A204.1 (cell line): ENCODE measurements around the gene CEMIP.

Experiments
- FAIRE-seq: peaks from 2 replicates; lab custom pipeline; 2012; peaks lifted over from hg19 to GRCh38; lab: Jason Lieb, UNC

CEMIP gene

DNA sequence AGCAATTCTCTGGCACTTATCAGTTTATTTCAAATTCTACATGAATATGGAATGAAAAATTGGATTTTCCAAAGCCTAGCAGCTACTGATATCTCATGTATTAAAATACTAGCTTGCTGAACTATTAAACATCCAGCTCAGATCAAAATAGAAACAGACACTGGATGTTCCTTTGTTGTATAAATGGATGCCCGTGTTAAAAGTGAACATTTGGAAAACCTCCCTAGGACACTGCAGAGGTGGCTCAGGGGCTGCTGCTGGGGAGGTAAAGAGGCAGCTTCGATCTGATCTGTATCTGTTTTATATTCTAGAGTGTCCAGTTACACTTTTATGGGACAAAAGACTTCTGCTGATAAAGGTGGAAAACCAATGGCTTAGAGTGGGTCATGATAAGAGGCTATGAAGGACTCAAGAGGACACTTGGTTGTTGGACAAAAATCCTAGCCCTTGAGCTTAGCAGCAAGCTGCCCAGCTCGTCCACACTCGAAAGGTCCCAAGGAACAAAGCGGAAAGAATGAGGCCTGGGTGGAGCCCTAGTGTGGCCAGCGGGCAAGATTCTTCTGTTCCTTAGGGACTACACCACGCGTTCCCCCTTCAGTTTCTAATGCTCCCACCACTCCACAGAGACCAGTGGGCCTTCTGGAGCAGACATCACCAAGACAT lies 200.5 kb downstream of the CEMIP start:
- no peak for FAIRE-seq

DNA sequence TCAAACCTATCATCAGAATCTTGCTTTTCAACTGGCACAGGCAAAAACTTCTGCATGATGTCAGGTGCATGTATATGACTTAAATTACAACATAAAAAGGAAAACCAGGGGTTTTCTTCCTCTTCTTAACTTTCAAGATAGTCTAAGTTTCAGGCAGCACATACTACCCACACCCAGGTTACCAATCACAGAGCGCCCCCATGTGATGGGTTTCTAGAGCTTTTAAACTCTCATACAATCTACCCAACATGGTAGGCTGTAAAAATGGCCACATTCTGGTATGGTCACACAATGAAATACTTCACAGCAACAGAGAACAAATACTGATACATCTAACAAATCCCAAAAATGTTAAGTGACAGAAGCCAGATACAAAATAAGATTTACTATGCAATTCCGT lies 203.0 kb downstream of the CEMIP start:
- FAIRE-seq, result no peak

DNA sequence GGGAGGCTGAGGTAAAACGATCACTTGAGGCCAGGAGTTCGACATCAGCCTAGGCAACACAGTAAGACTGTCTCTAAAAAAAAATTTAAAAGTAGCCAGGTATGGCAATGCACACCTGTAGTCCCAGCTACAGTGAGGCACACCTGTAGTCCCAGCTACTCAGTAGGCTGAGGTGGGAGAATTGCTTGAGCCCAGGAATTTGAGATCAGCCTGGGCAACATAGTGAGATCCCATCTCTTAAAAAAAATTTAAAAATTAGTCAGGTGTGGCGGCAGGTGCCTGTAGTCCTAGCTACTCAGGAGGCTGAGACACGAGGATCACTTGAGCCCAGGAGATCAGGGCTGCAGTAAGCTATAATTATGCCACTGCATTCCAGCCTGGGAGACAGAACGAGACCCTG lies 203.7 kb downstream of the CEMIP start:
- FAIRE-seq, result no peak

DNA sequence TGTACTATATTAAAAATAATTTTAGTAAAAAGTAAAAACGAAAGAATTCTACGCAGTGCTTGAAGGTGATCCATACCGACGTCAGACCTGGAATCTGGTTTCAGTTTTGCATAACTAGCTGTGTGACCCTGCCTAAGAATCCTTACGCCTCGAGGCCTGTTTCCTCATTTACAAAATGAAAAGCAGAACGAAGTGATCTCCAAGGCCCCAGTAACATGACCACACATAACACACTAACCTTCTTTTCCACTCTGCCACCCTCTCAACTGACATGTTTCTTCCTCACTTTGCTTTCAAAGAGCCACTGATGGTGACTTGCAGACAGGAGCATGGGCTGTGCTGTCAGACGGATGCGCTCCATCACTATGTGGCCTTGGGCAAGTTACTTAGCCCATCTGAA lies 205.7 kb downstream of the CEMIP start:
- FAIRE-seq, result no peak

DNA sequence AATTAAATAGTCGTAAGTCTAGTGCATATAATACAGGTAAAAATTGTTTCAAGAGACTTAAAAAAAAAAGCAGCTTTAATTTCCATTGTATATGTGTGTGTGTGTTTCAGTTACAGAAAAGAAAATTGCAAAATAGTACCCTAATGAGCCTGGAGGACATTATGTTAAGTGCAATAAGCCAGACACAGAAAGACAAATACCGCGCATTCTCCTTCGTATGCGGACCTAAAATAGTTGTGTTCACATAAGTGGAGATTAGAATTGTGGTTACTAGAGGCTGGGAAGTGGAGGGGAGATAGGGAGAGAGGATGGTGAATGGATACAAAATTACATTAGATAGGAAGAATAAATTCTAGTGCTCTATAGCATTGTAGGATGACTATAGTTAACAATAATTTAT lies 206.8 kb downstream of the CEMIP start:
- no peak for FAIRE-seq

DNA sequence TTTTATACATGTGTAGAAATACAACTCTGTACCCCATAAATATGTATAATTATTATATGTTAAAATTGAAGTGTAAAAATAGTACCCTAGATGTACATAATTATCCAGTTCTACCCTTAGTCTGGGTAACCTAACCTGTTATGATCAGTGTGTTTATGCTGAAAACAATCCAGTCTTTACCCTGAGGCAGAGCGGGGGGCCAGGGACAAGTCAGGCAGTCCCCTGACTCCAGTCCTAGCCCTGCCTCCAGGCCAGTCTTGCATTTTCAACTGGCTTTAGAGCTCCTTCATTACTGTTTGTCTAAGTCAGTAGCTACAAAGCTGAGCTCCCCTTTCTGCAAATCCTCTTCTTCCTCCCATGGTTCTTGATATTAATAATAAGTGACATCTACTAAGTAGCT lies 207.3 kb downstream of the CEMIP start:
- FAIRE-seq, result no peak

DNA sequence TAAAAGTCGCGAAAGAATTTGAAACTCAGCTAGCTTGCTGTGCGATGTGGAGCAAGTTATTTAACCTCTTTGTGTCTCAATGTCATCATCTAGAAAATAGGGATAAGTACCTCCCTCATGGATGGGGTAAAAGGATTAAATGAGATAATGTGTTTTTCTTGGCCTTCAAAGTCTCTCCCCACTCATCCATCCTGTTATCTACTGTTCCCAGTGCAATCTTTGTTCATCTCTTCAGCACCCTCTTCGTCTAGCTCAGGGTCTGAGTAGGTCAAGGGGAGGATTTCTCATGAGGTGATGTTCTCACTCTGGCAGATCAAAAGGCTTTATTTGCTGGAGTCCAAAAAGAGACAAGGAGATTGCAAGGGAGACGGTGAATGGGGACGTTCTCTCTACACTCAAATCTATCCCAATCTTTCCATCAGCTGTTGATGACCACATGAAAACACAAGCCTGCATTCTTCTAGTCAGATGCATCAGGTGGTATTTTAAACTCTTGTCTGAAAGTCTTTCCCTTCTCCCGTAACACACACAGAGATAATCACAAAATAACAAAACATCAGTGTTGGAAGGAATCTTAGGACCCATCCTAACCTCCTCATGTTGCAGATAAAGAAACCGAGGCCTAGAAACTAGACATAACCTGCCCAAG lies 209.1 kb downstream of the CEMIP start:
- no peak for FAIRE-seq

DNA sequence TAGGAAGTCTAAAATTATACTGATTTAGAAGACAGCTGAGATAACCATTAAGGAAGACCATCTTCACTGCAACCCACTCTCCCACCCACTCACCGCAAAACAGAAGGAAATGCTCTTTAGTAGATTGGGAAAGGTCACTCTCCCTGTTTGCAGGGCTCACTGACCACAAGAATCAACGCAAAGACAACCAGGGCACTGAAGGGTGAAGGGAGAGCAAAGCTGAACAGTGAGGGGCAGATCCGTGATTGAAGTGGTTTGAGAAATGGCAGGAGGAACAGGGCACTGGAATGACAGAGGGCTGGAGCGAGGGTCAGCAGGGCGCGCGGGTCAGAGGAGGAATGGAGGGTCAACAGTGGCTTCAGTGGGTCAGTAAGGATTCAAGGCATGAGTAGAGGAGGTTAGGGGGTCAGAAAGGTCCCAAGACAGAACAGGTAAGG lies 209.9 kb downstream of the CEMIP start:
- no peak for FAIRE-seq

DNA sequence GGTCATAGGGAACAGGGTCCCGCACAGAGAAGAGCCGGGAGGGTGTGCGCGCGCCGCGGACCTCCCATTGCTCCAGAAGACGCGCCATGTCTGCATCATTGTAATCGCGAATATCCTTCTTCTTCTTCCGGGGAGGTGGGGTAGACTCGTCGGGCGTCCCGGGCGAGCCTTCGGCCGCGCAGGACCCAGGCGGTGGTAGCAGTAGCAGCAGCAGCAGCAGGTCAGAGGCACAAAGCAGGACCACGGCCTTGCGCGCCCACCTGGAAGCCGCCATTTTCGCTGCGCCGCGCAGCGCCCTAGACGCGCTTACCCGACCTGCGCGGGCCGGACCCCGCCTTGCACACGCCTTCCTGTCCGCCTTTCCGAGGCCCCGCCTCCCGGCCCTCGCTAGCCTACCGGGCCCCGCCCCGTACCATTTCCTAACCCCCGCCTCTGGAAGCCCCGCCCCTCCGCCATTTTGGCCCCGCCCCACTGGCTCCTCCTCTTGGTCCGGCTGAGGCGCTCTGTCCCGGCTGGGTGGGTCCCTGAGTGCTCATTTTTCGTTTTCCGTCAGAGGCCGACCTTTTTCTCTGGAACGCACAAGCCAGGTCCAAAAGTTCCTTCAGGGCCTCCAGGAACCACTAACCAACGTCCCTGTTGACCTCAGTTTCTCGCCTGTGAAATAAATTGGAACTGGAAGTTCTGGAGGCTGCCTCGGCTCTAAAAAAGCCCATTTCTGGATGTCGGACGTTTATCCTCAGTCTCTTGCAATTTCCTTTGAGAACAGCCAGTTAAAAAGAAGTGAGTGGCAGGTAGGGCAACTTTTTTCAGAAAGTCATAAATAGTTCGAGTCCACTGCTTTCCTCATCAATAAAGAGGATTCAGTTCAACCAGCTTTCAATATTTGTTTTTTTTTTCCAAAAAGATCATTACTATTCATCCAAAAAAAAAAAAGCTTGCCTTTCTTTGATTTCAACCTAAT lies 210.6 kb downstream of the CEMIP start, which contains the start of gene MESD:
MESD (minus strand) TSS at position 302 of the 961 bp plus-strand sequence; CDS start at position 274, 28 bp downstream.
- FAIRE-seq, result peak; percentile 82

DNA sequence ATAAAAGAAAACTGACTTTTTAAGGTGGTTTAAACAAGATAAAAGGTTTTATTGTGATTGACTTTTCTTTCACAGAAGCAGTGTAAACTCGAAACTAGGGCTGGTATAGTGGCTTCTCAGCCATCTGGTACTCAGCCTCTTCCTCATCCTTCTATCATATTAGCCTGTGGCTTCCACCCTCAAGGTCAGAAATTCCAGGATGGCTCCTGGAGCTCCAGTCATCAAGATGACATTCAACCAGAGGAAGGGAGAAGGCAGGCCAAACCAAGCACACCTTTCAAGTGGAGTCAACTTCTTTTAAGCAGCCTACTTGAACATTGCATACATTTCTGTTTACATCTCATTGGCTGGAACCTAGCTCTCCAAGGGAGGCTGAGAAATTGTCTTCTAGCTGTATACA lies 211.8 kb downstream of the CEMIP start:
- no peak for FAIRE-seq

DNA sequence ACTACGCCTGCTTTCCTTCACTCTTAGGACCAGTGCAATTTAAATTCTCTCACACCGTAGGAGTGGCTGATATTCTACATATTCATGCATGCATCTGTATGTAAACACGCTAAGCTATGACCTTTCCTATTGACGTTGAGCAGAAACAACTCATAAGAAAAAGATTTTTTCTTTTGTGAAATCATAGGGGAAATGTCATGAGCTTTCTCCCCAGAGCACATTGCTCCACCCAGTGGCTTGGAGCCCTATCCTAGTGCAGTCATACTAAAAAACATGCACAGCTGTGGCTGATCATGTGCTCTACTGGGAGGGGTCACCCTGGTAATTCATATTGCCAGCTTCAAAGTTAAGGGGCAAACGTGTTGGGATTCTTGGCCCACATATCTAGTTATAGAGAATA lies 212.3 kb downstream of the CEMIP start:
- FAIRE-seq, result no peak

DNA sequence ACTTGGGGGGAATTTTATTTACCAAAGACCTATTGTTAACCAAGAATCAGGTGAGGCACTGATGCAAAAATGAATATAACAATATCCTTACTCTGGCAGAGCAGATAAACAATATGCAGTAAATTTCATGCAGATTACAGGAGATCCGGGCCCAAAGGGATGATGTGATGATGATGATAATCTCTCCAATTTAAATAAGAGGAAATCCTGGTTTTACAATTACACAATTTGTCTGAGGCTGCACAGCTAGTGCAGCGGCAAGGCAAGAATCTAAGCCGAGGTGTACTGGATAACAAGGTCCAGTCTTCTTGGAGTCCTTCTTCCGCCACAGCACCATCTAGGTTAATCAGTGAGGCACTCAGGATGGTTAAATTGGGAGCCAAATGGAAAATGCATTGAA lies 212.8 kb downstream of the CEMIP start:
- FAIRE-seq, result no peak

DNA sequence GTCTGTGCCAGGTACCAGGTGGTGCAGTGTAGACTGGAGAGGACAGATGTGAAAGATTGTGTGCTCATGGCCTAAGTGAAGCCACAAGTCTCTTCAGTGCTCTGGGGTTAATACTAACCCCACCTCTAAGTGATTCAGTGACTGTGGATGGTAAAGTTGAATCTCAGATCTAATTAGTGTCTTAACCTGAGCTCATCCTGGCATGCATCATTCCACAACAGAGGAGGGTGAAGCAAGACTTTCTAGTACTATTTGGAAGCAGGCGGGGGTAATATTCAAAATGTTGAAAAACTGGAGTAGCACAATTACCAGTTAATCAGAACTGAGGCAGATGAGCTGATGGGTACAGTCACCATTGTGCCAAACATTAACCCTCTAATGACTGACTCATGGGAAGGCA lies 213.3 kb downstream of the CEMIP start:
- no peak for FAIRE-seq

DNA sequence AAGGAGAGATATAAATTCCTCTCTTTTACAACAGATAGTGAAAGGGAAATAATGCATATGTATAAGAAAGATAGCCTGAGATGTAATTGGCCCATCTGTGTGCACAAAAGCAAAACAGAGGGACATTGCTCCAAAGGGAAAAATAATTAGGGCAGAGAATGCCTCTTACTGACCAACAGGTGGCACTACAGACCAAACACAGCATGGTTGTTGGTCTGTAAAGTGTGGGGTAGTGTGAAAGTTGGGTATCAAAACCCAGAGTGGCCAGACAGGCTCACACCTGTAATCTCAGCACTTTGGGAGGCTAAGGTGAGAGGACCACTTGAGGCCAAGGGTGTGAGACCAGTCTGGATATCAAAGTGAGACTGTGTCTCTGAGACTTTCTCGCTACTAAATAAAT lies 217.1 kb downstream of the CEMIP start:
- FAIRE-seq, result no peak

DNA sequence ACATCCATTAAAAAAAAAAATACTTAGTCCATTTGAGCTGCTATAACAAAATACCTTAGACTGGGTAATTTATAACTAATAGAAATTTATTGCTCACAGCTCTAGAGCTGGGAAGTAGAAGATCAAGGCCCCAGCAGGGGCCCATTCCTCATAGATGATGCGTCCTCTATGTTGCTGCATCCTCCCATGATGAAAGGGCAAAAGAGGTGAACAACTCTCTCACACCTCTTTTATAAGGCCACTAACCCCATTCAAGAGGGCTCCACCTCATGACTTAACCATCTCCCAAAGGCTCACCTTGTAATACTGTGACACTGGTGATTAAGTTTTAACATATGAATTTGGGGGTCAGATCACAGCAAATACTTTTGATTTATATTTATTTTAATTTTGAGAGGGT lies 218.5 kb downstream of the CEMIP start:
- no peak for FAIRE-seq

DNA sequence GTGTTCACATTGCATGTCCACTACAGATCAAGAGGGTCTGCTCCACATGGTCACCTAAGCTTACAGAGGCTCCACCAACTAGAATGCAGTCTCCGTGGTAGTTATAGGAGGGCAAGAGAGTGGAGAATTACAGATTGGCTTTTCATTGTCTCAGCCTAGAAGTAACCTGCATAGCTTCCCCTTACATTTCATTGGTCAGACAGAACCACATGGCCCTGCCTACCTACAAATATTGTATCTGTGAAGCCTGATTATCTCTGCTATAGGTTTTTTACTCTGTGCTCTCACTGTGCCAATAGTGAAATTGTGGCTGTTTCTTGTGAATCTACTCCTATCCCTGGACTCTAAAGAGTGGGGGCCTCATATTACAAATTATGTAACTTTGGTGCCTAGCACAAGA lies 219.1 kb downstream of the CEMIP start:
- no peak for FAIRE-seq

DNA sequence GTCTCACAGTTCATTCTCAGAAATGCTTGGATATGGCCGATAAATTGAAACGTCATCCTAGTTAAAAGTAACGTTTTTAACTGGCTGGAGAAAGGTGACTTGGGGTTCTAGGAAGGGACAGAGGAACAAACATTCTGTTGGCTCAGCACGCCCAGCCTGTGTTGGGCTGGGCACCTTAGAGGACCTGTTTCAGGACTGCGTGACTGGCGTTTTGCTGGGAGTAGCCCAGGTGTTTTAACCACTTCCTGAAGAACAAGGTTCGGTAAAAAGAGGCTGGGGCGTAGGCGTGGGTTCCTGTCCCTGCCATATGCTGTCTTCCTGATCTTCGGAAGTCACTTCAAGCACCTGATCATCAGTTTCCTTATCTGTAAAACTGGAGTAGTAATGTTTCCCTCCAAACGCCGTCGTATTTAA lies 220.5 kb downstream of the CEMIP start:
- no peak for FAIRE-seq

DNA sequence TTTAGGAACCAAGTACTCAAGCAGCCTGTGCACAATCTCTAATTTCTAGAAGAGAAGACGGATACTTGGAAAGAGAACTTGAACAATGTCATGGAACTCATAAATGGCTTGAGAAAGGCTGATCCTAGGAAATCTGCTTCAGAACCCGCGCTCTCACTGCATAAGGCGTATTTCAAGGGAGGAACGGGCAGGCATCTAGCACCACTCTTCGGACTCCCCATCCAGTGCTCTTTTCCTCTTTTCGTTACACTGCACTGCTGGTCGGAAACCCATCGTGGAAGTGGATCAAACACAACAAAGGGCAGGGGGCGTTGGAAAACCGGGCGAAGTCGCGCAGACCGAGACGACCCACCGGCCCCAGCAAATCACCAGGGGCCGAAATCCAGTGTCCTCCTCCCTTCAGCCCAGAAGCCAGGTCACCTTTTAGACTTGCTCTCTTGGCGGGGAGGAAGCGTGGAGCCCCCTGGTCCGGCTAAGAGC lies 221.0 kb downstream of the CEMIP start:
- no peak for FAIRE-seq

DNA sequence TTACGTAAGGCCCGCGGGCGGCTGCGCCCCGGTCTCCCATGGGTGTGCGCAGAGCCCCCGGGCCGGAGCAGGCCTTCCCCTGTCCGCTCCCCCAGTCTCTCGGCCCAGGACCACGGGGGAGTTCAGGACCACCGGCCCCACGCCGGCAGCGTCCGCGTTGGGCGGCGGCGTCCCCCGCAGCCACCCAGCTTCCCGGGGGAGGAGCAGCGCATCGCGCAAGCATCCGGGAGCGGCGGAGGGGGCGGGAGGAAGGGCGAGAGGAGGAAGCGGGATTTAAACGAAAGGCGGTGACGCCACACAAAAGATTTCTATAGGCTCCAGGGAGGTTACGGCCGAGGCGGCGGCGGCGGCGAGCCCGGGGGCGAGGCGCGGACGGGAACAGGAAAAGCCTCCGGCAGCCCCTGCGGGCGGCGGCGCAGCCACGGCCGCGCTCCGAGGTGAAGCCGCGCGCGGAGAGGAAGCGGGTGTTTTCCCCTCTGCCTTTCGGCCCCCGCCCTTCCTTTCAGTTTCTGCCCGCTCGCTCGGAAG lies 221.5 kb downstream of the CEMIP start, which contains the start of gene TLNRD1:
TLNRD1 (plus strand) TSS at position 300 of the 528 bp plus-strand sequence. CDS start 1,349 bp downstream, outside the sequence.
- no peak for FAIRE-seq
